Hematopoietic multipotent progenitor cell treated with erythropoietin and hydrocortisone succinate and interleukin-3 and kit ligand, for 6 days (in vitro differentiated cells): Measurements from ENCODE around the gene GPR62.

Source experiments
- DNase-seq: peaks from one replicate; pipeline ENCODE4 v3.0.0-alpha.2; 2015

GPR62 gene

DNA sequence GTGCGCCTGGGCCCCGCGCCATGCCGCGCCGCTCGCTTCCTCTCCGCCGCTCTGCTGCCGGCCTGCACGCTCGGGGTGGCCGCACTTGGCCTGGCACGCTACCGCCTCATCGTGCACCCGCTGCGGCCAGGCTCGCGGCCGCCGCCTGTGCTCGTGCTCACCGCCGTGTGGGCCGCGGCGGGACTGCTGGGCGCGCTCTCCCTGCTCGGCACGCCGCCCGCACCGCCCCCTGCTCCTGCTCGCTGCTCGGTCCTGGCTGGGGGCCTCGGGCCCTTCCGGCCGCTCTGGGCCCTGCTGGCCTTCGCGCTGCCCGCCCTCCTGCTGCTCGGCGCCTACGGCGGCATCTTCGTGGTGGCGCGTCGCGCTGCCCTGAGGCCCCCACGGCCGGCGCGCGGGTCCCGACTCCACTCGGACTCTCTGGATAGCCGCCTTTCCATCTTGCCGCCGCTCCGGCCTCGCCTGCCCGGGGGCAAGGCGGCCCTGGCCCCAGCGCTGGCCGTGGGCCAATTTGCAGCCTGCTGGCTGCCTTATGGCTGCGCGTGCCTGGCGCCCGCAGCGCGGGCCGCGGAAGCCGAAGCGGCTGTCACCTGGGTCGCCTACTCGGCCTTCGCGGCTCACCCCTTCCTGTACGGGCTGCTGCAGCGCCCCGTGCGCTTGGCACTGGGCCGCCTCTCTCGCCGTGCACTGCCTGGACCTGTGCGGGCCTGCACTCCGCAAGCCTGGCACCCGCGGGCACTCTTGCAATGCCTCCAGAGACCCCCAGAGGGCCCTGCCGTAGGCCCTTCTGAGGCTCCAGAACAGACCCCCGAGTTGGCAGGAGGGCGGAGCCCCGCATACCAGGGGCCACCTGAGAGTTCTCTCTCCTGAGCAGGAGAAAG lies 951 bp downstream of the GPR62 start:
- peak; percentile 63 for DNase-seq

DNA sequence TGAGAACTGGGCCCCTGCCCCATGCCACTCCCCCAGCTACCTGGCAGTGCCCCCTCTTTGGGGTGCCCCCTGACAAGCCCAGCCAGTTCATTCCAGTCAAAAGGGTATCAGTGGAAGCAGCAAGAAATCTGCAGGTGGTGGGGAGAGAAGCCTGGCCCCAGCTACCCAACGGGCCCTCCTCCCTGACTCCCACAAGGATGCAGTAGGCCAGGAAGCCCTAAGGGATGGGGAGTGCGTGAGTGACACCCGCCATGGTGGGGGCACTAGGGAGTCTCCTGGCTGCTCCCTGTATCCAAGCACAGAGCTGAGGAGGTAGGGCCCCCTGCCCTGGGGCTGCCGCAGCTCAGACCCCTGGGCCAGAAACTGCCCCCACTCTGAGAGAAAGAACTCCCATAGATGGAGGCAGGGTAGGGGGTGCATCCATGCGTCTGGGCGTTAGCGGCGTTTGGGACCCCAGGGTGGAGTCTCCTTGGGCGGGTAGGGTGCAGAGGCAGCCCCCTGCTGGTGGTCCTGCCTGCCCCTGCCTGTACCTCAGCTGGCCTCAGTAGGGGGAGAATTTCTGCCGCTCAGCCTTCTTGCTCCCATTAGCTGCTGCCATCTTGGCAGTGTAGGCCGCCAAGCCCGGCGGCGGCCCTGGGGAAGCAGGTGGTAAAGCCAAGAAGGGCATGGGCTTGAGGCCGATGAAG lies 2.5 kb downstream of the GPR62 start:
- no peak for DNase-seq

DNA sequence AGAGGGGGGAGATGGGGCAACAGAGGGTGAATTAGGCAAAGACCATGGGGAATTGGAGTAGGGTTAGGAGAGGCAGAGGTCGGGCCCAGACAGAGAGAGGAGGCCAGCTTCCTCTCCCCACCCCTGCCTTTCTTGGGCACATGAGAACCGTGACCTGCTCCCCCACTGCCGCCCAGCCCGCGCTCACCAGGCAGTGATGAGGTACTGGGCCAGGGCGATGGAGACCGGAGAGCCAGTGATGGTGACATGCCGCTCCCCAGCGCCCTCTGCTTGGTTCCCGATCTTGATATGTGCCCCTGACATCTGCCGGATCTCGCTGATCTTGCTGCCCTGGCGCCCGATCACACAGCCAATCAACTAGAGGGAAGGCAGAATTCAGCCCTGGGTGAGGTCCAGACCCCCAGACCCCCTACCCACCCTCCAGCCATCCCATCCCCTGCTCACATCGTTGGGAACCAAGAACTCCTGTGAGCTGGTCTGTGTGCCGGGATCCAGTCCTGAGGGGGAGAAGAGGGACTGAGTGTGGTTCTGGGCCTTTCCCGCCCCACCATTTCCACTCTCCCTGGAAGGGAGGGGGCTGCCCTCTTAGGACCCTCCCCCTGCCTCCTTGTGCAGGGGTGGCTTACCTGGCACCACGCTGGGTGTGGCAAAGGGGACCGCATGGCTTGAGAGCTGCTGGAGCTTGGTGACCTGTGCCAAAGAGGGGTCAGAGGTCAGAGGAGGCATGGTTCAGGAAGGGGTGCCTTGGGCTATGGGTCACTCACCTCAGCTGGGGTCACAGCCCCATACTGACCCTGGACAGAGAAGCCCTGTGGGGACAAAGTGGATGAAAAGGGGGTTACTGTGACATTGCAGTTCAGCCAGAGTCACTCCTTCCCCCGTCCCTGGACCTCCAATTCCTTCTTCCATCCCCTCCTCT lies 3.7 kb downstream of the GPR62 start:
- no peak for DNase-seq

DNA sequence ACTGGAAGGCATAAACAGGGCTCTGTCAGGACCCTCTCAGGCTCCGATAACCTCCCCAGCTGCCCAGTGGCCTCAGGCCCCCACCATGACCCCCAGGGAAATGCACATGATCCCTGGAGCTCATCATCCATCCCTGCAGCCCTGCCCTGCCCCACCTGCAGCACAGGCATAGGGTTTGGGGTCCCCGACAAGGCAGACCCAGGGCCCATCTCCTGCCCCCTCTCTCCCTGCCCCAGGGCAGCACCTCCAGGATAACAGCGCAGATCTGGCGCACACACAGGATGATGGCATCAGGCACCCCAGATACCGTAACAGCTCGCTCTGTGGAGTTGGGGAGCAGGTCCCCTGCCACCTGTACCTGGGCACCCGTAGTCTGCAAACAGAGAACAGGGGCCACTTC lies 4.5 kb downstream of the GPR62 start:
- no peak for DNase-seq

DNA sequence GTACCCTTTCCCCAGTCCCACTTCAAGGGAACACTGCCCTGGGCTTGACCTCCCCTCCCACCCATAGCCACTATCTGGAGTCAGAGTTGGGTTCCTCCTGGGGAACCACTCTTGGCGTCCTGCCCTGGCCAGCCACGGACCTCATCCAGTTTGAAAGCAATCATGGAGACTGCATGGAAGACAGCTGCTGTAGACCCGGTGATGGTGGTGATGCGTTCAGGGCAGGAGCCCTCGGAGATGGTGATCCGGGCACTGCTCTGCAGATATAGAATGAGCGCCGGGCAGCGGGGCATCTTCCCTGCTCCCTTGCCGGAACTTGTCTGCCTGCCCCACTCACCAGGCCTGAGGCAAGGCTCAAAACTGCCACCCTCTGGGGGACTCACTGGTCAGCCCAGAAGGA lies 5.2 kb downstream of the GPR62 start:
- DNase-seq = no peak

DNA sequence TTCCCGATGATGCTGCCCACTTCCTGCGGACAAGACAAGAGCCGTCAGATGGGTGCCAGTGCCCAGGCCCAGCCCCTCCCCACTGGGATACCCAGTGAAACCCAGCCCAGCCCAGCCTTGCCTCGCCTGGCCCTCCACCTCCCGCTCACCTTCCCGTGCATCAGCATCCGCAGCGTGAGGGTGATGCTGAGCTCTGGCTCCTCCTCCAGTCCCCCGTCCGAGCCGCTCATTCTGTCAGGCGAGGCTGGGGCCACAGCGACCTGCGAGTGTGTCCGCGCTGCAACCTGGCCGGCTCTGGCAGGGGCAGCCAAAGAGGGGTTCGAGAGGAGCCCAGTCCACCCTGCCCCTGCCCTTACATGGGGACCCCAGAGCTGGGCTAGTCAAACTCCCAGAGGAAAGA lies 5.8 kb downstream of the GPR62 start:
- DNase-seq = no peak

DNA sequence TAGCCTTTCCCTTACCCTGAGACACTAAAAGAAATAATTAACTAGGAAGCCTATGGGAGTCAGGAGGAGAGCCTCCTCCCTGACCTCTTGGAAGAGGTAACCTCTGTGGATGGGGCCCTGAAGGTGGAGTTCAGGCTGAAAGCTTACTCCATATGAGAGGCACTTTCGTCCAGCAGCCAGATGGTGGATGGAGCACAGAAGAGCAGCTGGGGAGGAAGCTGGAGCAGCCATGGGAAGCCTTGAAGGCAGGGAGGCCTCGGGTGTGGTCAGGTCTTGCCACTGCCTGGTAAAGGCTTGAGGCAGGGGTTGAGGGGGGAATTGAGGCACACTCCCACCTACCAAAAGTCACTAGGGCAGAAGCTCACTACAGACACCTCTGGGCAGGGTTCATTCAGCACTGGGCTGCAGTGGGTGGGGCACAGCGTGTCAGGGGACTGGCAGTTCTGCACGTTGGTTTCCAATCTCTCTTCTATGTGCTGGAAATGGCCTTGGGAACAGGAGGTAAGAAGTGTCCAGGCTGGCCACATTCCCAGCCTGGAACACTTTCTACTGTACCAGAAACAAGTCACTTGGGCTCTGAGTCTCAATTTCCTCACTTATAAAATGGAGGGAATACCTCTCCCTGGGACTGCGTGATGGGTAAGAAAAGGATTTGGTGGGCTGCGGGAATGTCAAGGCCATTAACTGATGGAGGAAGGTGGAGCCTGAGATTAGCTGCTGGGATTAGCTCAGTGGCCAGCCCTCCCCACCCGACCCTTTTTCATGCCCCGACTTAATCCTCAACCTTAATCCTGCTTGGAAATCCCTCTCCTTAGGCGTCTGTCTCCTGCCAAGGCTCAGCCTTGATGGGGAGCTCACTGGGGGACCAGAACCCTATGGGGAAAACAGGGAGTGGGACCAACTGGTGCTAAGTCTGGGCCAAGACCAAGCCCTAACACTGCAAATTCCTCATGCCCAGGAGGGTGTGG lies 6.7 kb downstream of the GPR62 start:
- no peak for DNase-seq

DNA sequence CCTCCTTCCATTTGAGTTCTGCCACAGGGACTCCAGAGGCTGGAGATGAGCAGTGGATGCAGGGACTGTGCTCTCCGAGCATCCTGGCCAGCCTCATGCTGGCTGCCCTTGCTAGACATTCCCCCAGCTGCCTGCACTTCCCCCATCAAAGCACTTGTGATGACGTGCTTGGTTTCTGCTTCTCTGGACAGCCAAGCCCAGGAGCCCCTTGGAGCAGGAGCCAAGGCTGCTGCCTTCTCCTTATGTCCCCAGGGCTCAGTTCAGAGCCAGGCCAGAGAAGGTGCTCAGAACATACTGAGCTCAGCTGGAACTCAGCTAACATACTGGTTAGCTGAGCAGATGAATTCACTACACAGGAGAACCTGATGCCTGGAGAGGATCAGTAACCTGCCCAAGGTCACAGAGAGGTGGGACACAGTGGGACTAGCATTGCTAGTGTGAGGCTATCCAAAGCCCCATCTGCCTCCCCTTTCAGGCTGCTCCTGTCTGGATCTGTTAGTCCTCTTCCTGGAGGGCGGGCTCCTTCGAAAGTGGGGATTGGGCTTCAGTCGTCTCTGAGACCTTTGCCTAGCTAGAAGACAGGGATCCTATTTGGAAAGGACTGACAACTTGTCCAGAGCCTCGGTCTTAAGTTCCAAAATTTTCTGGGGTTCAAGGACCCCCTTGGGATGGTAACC lies 7.8 kb downstream of the GPR62 start:
- DNase-seq = no peak

DNA sequence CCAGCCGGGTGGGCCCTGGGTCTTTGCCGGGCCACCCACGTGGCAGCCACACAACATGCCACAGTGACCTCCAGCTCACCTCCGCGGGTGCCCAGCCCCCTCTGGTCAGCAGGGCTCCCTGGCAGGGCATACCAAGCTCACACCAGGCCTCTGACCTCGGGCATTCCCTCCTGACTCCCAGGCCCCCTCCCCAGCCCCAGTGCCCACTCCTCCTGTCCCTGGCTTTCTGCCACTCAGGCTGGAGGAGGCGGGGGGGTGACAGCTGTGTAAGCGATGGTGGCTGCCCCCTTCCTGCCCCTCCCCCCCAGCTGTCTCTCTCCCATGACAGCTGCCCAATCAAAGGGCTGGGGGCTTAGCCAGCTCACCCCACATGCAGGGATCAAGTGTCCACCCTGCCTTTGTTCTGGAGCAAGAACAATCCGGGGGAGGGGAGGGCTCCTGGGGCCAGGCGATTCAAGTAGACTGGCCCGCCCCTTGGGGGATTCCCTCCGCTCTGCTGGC lies 8.8 kb downstream of the GPR62 start:
- no peak for DNase-seq

DNA sequence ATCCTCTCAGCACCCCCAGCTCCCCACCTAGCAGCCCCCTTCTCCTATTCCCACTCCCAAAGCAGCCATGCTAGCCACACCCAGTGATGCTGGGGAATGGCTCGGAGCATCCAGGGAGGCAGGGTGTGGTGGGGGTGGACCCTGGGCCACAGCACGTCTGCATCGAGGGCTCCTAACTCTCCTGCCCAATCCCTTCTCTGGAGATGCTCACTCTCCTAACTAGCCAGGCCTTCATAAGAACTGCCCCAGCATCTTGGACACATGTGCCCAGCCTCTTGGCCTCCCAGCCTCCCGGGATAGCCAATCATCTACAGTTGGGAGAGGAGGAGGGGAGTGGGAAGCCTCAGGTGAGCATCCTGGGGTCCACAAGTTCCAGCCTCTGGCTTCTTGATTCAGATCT lies 9.3 kb downstream of the GPR62 start:
- DNase-seq = no peak

DNA sequence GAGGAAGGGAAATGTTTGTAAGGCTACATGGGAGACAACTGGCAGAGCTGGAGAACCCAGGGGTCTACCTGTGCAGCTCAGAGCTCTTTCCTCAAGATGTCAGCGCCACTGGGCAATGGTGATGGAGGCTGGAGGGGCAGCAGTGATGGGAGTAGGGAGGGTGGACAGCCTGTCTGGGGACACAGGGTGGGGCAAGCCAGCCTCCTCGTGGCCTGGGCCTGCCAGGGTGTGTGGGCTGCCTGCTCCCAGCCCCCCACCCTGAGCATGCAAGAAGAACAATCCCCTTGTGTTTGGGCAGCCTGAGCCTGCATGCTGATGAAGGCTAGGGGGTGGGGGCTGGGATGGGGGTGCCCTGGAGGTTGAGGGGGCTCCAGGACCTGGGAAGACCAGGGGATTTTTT lies 10.8 kb downstream of the GPR62 start:
- no peak for DNase-seq

DNA sequence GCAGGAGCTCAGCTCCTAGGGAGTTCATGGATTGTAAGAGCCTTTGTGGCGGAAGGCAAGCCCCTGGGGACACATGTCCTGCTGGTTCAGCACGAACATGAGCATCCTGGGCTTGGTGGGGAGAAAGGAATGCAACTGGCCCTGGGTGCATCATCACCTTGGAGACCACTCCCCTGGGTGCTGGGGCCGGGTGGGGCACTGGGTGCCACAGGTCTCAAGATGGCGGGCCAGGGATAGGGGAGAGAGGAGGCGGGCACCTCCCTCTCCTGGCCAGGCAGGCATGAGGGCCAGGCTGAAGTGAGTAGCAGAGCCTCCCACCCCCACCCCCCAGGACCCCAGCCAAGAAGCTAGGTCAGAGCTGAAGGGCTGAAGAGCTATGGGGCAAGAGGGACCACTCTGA lies 11.3 kb downstream of the GPR62 start:
- DNase-seq = no peak

DNA sequence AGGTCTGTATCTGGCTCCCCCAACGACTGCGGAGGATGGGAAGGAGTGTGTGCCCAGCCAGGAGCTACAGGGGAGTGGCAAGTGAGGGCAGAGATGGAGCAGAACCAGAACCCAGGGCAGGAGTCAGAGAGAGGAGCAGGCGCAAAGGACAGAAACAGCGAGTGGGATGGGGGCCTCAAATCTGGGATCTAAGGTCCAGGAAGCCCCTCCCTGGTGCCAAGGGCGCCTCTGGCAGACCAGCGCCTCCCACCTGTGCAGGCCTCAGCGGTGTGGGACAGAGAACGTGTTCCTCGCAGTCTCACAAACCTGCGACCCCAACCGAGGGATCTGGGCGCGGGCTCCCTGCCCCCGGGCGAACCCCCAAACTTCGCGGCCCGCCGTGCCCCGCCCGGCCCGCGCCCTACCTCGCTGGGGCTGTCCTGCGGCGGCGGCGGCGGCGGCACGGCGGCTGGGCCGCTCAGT lies 11.8 kb downstream of the GPR62 start:
- no peak for DNase-seq

DNA sequence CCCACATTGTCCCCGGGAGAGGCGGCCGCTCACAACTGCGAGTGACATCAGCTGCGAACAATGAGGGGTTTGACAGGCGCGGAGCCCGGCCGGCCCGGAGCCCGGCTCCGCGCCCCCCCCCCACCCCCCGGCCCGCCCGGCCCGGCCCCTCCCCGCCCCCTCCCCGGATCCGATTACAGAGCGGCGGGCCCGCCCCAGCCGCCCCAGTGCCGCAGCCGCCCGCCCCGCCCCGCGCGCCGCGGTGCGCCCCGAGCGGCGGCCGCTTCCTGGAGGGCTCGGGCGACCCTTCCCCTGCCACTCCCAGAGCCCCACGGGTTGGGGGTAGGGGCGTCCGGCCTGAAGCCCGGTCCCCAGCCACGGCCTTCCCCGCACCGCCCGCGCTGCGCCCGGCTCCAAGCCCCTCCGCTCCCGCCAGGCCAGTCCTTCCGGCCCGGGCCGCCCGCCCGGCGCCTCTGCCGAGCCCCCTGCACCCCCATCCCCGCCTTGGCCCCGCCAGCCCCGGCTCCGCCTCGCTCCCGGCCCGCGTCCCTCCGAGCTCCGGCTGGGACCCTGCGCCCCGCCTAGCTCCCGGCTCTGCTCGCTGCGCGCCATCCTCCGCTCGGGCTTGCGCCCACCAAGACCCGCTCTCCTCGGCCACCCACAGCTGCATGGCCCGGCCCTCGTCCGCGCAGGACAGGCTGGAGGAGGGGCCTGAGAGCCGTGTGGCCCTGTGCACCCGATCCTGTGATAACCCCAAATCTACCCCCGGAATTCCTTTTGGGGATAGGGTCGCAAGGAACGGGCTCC lies 12.4 kb downstream of the GPR62 start, which contains the start of gene PCBP4:
Gene PCBP4, minus strand, starts transcription at position 71 of the 786 bp plus-strand sequence. CDS start 6,214 bp downstream, outside the sequence.
- DNase-seq = peak; percentile 51

DNA sequence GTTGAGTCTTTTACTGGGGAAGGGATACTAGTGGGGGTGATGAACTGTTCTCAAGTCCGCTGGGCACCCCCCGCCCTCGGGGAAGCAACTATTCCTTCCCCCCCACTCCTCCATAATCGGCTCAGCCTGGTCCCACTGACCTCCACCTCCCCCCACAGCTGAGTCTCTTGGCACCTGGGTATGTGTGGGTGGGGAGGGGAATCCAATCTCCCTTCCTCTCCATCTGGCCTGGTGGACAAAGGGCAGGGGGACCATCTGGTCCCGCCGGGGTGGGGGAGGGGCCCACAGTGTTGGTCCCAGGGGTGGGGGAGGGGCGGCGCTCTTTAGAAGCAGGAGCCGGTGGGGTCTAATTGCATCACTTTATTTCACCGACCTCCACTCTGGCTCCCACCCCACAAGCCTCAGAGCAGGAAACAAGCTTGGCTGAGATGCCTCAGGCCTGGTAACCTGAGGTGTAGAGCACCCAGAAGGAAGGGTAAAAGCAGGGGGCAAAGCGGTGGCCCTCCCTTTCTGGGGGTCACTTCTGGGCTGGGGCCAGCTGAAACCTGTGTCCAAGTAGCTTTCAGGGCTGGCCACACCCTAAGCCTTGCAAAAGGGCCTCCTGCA lies 13.1 kb downstream of the GPR62 start:
- no peak for DNase-seq

DNA sequence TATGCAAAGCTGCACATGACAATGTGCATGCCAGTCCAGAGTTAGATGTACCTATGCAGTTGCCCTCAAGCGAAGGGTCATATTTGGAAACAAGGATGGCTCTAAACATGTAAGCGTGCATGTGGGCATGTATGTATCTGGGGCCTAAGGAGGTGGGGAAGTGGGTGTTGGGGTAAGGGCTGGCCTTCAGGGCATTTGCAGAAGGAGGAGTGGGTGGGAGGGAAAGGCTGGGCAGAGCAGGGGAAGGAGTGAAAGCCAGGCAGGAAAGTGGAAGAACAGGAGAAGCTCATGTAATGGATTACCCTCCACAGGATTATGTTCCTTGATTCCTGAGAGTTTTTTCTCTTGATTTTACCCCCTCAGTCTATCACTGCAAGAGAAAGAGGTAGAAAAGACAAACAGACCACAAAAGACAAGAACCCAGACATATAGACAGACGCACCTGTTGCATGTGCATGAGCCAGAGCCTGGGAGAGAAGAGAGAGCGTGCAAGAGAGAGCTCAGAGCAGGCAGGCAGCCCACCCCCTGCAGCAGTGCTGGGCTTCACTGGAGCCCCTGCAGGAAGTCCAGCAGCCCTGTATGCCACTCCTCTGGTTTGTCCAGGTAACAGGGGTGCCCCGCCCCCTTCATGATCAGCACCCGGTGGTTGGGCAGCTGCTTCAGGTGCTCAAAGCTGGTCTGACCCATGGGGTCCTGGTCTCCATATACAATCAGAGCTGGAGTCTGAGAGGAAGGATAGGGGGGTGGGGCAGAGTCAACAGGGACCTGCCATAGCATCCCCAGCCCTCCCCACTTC lies 13.9 kb downstream of the GPR62 start:
- DNase-seq = no peak

DNA sequence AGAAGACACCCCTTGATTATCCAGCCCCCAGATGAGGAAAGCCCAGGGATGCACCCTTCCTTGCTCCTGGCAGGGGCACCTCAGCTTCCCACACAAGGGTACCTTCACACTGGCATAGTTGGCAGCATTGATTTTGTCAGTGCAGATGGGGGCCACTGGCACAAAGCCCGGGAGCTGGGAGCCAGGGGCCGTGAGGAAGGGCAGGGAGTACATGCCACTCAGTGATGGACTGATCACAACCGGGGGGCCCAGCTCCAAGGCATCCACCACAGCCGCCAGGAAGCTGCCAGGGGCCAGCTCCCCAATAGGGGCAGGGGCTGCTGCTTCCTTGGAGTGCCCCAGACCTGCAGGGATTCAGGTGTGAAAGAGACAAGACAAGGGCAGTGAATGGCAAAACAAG lies 14.7 kb downstream of the GPR62 start:
- DNase-seq = no peak

DNA sequence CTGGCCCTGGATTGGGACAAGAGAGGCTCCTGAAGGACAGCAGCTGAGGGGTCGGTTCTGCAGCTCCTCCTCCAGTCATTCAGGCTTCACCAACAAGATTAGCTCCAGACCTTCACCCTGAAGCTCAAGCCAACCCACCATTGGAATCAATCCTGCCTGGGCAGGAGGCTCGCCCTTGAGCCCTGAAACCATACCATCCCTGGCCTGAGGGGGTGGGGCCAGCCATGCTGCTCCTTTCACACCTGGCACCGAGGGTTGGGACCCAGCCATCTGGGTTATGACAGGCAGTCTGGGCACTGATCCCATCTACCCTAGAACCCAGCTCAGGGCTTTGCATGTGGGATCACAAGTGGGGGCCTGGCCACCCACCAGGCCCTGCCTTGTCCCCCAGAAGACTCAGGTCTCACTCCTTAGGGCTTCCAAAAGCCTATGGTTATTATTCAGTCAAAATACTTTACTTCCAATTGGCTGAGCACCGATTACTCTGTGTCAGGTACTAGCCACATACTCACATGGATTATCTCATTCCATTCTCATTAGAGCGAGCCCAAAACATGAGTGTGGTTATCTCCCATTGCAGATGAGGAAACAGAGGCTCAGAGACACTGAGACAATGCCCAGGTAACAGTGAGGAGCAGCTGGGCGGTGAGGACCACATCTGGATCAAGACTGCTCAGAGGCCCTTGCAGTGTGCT lies 15.6 kb downstream of the GPR62 start:
- DNase-seq = no peak
